Camera-type eye (tissue), 1 donor: ENCODE results near the gene EPC1. TPM values are rescaled to one million over a fixed set of nuclear protein-coding genes. Genes with fewer than 3 reads are reported as not detected.

Experiments used
- total RNA-seq: library from RNA; depleted of rRNA; stranded (reverse); fragments of >200 nt; gene quantifications from one replicate; pipeline ENCODE4 v1.2.3, GENCODE V29; 2014

The EPC1 gene, protein sequence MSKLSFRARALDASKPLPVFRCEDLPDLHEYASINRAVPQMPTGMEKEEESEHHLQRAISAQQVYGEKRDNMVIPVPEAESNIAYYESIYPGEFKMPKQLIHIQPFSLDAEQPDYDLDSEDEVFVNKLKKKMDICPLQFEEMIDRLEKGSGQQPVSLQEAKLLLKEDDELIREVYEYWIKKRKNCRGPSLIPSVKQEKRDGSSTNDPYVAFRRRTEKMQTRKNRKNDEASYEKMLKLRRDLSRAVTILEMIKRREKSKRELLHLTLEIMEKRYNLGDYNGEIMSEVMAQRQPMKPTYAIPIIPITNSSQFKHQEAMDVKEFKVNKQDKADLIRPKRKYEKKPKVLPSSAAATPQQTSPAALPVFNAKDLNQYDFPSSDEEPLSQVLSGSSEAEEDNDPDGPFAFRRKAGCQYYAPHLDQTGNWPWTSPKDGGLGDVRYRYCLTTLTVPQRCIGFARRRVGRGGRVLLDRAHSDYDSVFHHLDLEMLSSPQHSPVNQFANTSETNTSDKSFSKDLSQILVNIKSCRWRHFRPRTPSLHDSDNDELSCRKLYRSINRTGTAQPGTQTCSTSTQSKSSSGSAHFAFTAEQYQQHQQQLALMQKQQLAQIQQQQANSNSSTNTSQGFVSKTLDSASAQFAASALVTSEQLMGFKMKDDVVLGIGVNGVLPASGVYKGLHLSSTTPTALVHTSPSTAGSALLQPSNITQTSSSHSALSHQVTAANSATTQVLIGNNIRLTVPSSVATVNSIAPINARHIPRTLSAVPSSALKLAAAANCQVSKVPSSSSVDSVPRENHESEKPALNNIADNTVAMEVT
- 148 TPM for total RNA-seq

DNA sequence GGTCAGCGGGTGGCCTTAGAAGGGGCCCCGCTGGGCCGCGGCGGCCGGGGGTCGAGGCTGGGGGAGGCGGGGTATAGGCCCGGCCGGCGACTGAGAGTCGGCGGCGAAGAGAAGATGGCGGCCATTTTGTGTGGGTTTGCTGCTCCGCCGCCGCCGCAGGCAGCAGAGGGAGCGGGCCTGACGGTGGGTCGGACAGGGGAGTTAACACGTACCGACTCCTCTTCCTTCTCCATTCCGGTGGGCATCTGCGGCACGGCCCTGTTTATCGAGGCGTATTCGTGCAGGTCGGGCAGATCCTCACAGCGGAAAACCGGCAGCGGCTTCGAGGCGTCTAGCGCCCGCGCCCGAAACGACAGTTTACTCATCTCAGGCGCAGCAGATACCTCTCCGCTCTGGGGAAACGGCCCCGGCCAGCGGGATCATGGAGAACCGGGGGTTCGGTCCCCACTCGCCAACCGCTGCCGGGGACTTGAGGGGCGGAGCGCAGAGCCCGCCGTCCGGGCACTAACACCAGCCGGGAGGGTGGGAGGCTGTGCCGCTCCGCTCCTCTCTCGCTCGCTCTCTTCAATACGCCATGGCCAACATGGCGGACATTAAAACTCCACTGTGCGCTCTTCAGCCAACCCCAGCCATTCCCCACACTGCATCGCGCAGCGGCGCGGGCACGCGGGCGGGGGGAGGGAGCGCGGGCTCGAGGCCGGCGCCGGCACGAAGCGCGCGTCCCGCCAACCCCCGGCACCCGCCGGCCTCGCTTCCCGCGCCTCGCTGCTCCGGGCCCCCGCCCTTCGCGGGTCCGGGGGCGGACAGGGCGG, at the start of gene EPC1:
EPC1 (minus strand) TSS at position 608 of the 812 bp plus-strand sequence; CDS start at position 365, 243 bp downstream.

Other genes starting within 250 kb of the EPC1 start
- gene CCDC7, start 99.0 kb upstream of the EPC1 start, total RNA-seq = 66.3 TPM